ENCODE data around the gene RIOK2.

Gene RIOK2

DNA sequence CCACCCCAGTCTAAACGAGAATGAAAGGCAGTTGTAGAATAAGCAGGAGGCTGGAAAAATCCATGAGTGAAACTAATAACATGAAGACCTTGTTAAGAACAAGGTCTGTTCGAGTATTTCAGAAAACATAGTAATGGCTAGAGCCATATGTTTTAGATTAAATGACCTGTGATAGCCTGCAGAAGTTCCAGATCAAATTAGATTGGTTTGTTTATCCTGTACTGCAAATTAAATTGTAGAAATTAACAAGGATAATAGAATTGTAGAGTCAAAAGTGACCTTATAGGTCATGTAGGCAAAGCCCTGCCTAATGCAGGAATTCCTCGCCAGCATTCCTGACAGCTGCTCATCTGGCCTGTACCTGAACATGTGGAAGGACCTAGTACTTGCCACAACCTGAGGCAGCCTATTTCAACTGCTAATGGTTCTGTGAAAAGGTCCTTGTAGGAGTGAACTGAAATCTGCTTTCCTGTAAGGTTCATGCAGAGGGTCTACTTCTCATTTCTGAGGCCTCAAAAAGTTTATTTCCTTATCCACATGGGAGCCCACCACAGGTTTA, 57.8 kb downstream of the RIOK2 start:
- no peak for DNase-seq (ENCODE audit: low spot score)

DNA sequence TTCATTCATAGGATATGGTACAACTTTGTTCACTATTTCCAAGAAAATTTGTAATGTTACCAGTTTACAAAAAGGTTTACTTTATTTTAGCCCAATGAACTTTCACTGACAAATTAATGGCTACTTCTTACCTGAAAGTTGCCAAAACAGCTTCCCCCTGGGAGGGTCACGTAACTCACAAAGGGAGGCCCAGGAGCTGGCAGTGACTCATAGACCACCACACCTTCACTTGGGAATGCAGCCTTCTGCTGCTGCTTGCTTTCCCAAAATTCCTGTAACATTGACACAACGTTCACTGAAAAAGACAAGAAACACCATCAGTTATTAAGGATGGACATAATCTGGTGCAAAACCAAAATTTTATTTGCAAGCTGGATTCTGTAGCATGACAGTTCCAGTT, 58.7 kb downstream of the RIOK2 start:
- no peak for DNase-seq (ENCODE audit: low spot score)

DNA sequence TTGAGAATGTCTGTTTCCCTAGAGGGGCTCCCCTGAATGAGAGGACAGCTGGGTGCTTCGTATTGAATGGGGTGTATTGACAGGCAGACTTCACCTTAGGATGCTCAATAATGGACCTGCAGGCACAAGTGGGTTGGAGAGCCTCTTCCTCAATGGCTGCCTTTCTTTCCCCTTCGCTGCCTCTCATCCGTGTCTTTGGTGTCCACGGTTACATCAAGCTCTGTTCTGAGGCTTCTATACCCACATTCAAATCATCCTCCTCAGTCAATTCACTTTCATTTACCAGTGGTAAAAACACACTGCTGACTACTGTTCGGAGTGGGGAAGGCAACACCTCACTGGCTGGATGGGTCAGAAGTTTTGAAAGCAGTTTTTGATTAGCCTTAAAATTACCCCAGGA, 61.2 kb downstream of the RIOK2 start:
- DNase-seq (ENCODE audit: low spot score), result no peak

DNA sequence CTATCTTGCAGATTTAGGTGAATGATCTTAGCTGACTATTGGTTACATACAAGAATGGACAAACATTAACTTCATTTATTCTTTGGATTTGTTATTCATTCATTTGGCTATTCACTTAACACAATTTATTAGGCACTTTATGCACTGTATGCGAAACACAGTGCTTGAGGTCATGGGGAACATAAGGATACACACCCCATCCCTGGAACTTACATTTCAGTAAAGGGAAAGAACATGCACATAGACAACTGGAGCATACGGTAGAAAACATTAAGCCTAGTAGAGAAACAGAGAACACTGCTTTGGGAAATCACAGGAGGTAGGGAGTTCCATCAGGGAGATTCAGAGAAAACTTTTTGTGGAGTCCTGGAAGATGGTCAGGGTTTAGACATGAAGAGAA, 62.9 kb downstream of the RIOK2 start:
- no peak for DNase-seq (ENCODE audit: low spot score)

DNA sequence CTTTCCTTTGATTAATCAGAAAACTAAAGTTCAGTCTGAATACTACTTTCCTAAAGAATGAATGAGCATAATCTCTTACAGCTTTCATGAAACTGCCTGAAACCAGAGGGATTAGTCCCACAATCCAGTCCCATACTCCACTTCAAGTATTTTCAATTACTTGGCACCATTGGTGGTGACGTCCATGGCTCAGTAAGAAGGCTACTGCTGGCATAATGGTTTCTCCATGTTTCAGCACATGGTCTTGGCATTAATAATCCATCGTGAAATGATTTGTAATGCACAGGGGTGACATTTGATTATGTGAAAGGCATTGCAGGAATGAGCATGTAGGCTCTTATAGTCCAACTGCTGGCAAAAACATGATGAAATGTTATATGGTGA, 64.0 kb downstream of the RIOK2 start:
- DNase-seq (ENCODE audit: low spot score), result no peak

DNA sequence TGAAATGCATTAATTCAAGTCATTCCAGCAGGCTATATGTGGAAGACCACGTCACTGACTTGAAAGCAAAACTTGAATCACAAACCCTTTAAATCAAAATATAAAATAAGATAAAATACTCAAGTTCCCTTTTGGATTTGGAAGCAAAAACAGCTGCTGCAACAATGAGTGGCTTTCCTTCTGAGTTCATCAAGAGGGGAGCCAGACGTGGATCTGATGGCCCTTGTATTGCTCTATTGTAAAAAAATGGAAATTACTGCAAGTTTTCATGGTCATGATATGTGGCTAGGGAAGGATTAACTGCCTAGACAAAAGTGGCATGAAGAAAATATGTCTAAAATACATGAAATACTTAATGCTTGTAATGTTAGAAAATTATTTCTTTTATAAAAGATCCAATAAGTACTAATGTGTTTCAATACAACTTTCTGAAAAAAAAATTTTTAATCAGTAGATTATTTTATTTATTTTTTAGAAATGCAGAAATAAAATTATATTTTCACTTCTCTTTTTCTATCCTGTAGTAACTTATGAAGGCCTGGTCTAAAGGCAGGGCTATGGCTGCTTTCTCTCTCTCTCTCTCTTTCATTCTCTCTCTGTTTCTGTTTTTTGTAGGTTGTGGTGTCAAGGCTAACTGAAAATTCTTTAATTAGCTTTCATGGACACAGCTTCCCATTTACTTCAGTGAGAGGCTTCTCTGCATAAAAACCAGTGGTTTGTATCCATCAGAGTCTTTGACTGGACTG, 64.6 kb downstream of the RIOK2 start:
- no peak for DNase-seq (ENCODE audit: low spot score)

DNA sequence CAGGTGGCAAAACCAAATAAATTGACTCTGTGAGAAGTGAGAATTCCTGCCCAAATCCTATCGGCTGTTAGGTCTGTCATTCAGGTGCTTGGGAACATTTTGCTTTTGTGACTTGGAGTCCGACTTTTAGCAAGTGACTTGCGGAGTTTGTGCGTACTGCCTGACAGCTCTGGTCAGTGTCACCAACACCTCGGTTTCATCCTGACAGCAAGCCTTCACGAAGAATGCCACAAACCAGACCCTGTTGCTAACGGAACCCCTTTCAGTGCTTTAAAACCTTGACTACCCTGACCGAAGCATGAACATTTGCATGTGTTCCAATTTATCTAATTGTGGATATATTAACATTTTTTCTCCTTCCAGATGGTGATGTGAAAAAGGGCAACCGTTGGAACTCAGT, 67.1 kb downstream of the RIOK2 start:
- DNase-seq (ENCODE audit: low spot score), result no peak

DNA sequence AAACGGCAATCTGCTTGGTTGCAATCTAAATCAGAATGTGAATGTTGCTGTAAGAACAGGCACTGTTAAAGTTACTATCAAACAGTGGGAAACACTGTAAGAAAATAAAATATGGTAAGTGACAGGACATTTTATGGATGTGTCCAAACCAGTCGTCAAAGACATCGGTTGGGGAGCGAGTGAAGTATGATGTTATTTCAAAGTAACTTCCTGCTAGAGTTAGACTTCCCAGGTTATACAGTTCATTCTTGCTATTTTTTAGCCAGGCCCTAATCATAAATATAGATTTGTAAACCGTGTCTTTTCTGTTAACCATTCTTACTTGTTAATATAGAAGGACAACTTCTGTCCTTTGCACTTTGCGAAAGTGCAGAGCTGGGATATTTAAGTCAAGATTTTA, 70.8 kb downstream of the RIOK2 start:
- DNase-seq (ENCODE audit: low spot score), result no peak

DNA sequence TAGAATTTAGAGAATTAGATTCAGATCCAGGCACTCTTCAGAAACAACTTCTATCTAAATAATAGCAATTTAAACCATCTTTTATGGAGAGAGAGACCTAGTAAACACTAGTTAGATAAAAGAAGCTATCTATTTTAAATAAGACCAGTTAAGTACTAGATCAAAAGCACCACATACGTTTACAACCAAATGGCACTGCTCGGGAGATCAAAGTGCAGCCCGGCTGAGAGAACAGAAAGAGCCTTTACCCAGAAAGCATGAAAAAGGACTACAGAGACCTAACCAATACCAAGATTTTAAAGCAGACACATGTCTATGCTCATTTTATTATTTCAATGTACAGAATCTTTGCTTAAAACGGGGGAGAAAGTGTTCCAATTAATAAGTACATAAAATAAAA, 71.4 kb downstream of the RIOK2 start:
- DNase-seq (ENCODE audit: low spot score), result no peak

DNA sequence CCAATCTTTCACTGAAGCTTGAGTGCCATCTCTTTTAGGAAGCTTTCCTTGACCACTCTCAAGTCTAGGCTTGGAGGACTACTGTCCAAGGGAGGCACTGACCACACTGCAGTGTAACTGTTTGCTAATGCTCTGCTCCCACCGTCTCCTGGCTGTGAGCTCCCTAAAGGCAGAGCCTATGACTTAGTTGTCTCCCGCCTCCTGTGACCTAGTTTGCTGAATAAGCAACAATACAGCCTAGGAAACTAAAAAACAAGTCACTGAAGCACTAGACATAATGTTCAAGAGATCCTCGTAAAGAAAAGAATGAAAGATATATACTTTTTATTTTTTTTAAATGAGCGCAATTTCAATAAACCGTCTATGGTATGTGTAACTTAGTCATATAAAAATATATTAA, 72.0 kb downstream of the RIOK2 start:
- no peak for DNase-seq (ENCODE audit: low spot score)

All from activated CD4-positive, alpha-beta T cell treated with anti-CD3 and anti-CD28 coated beads, Interleukin-2, Interleukin-4, amounts not matched to agents 100 ng/mL and 50 ng/mL, durations not matched to agents 16 hours and 8 hours (primary cell).